GM23248 (cell line): Measurements from ENCODE around the gene GADD45B. TPM values are rescaled to one million over a fixed set of nuclear protein-coding genes. Genes with fewer than 3 reads are reported as not detected.

Source experiments
- DNase-seq: peaks from one replicate; pipeline ENCODE4 v3.0.0-alpha.2; 2015
- H2AFZ ChIP-seq: fragments of 200-600 bp; sonication (generic); 2 replicates; pipeline ENCODE4 v1.6.1; 2016; ENCODE audit warnings: antibody characterized with exemption
- H3F3A ChIP-seq: fragments of 200-600 bp; sonication (generic); 2 replicates; pipeline ENCODE4 v1.6.1; 2016; ENCODE audit warnings: mild to moderate bottlenecking, antibody characterized with exemption, mixed run types; ENCODE audit not compliant: insufficient read depth
- H3K27ac ChIP-seq: fragments of 200-600 bp; sonication (generic); 2 replicates; pipeline ENCODE4 v1.5.1; 2016; ENCODE audit warnings: mild to moderate bottlenecking
- H3K27me3 ChIP-seq: fragments of 200-600 bp; sonication (generic); replicated peaks from 2 replicates; pipeline ENCODE4 v1.6.1; 2016; ENCODE audit warnings: mild to moderate bottlenecking; ENCODE audit not compliant: insufficient read depth
- H3K36me3 ChIP-seq: fragments of 200-600 bp; sonication (generic); 2 replicates; pipeline ENCODE4 v1.6.1; 2016; ENCODE audit warnings: low read depth, mild to moderate bottlenecking
- H3K4me1 ChIP-seq: fragments of 200-600 bp; sonication (generic); 2 replicates; pipeline ENCODE4 v1.6.1; 2016; ENCODE audit warnings: mild to moderate bottlenecking; ENCODE audit not compliant: insufficient read depth
- H3K4me2 ChIP-seq: fragments of 200-600 bp; sonication (generic); one replicate; pipeline ENCODE4 v1.6.1; 2016; ENCODE audit warnings: mild to moderate bottlenecking; ENCODE audit not compliant: unreplicated experiment
- H3K4me3 ChIP-seq: fragments of 200-600 bp; sonication (generic); 2 replicates; pipeline ENCODE4 v1.5.1; 2016; ENCODE audit warnings: mild to moderate bottlenecking
- H3K79me2 ChIP-seq: fragments of 200-600 bp; sonication (generic); 2 replicates; pipeline ENCODE4 v1.6.1; 2016; ENCODE audit warnings: mild to moderate bottlenecking; ENCODE audit not compliant: insufficient read depth
- H3K9ac ChIP-seq: fragments of 200-600 bp; sonication (generic); 2 replicates; pipeline ENCODE4 v1.6.1; 2016; ENCODE audit warnings: mild to moderate bottlenecking
- H3K9me2 ChIP-seq: fragments of 200-600 bp; sonication (generic); 2 replicates; pipeline ENCODE4 v1.6.1; 2016; ENCODE audit warnings: mixed run types, mild to moderate bottlenecking, moderate library complexity; ENCODE audit not compliant: insufficient read depth
- H3K9me3 ChIP-seq: fragments of 200-600 bp; sonication (generic); one replicate; pipeline ENCODE4 v1.6.1; 2017; ENCODE audit warnings: low read depth
- H4K20me1 ChIP-seq: fragments of 200-600 bp; sonication (generic); 2 replicates; pipeline ENCODE4 v1.6.0; 2016; ENCODE audit not compliant: insufficient read depth
- EZH2 ChIP-seq: fragments of 200-600 bp; sonication (generic); IDR thresholded peaks from 2 replicates; pipeline ENCODE4 v1.6.1; 2018; ENCODE audit warnings: antibody characterized with exemption, mild to moderate bottlenecking; ENCODE audit not compliant: insufficient read depth, poor library complexity, severe bottlenecking
- EZH2phosphoT487 ChIP-seq: fragments of 200-600 bp; sonication (generic); IDR thresholded peaks from 2 replicates; pipeline ENCODE4 v1.6.1; 2018; ENCODE audit warnings: antibody characterized with exemption, moderate library complexity, mild to moderate bottlenecking, low read depth; ENCODE audit not compliant: insufficient read depth
- WGBS, 2 experiments: methylation state at CpG; one replicate each; pipeline ENCODE4 v1.1.6; 2015 to 2017; ENCODE audit warnings: low lambda C conversion rate in 2 of 2, low coverage in 1 of 2; ENCODE audit errors: missing lambda C conversion rate in 2 of 2; 5-methylcytosine and 5-hydroxymethylcytosine counted together
- in situ Hi-C: fragments of 300-500 bp; cut with MboI; formaldehyde crosslinking; loops from 2 replicates; pipeline ENCODE4 v1.15.0; 2020
- polyA plus RNA-seq: library from polyadenylated mRNA; unstranded; fragments of >200 nt; fragmentation: Nextera tagmentation; extraction: Ambion mirVana; gene quantifications from 2 replicates; pipeline ENCODE4 v1.2.1, GENCODE V29; 2016
- total RNA-seq: library from RNA; depleted of rRNA; stranded (reverse); fragments of >200 nt; shearing (Covaris generic); gene quantifications from 2 replicates; pipeline ENCODE4 v1.2.3, GENCODE V29; 2014

GADD45B gene
- total and polyA plus RNA-seq, 2 experiments from 2014 or later, result 89.7 to 96.1 TPM

GRCh38 chr19:2482354-2483038 lies 6.6 kb downstream of the GADD45B start:
- H4K20me1 ChIP-seq, result no peaks in the 10 kb centered on the region
- H3K4me1 ChIP-seq, result no peaks in the 10 kb centered on the region
- 84 to 85% methylated on average over 12 of the region's 12 CpGs for WGBS, 2 experiments
- no peak for DNase-seq
- H3K9me3 ChIP-seq, result no peaks in the 10 kb centered on the region
- no peak overlapping the region for H3K27ac ChIP-seq
- no peak overlapping the region for H3K9ac ChIP-seq
- peaks cover 4% of the 10 kb centered on the region for H3K36me3 ChIP-seq
- H3K4me3 ChIP-seq, result no peak overlapping the region
- no peaks in the 10 kb centered on the region for H3K27me3 ChIP-seq
- H3K9me2 ChIP-seq, result no peaks in the 10 kb centered on the region
- in situ Hi-C loops, result loop anchor here (10.0 kb wide), 1 partner anchor 102 kb away; no protein-coding TSS in a partner anchor
- H2AFZ ChIP-seq, result no peak overlapping the region
- TF ChIP-seq EZH2phosphoT487 (no peak), EZH2 (no peak)
- H3K4me2 ChIP-seq, result no peak overlapping the region
- peaks cover 12% of the 10 kb centered on the region for H3K79me2 ChIP-seq
- peaks cover 21% of the 10 kb centered on the region for H3F3A ChIP-seq

- Histone ChIP-seq H3K79me2 (peaks cover 6% of the 10 kb centered on the region), H3K27ac (no peak overlapping the region), H3K4me3 (no peak overlapping the region), H3K27me3 (no peaks in the 10 kb centered on the region), H2AFZ (no peak overlapping the region), H4K20me1 (no peaks in the 10 kb centered on the region), H3K9me3 (no peaks in the 10 kb centered on the region), H3F3A (peaks cover 17% of the 10 kb centered on the region), H3K4me1 (no peaks in the 10 kb centered on the region), H3K36me3 (peaks cover under 1% of the 10 kb centered on the region), H3K4me2 (no peak overlapping the region), H3K9me2 (no peaks in the 10 kb centered on the region), H3K9ac (no peak overlapping the region)
- WGBS, 2 experiments, result 90 to 92% methylated on average over 6 of the region's 6 CpGs
- peak; percentile 60 for DNase-seq
- TF ChIP-seq EZH2 (no peak), EZH2phosphoT487 (no peak)
- in situ Hi-C loops, result loop anchor here (10.0 kb wide), 1 partner anchor 102 kb away; no protein-coding TSS in a partner anchor
These were observed 7.2 kb downstream of the GADD45B start for GRCh38 chr19:2483084-2483483.

- no peak for DNase-seq
- no peak overlapping the region for H3K27ac ChIP-seq
- TF ChIP-seq EZH2phosphoT487 (no peak), EZH2 (no peak)
- no peaks in the 10 kb centered on the region for H3K9me3 ChIP-seq
- H3K36me3 ChIP-seq, result no peaks in the 10 kb centered on the region
- peaks cover under 1% of the 10 kb centered on the region for H3K79me2 ChIP-seq
- no peaks in the 10 kb centered on the region for H3K9me2 ChIP-seq
- H3K4me2 ChIP-seq, result no peak overlapping the region
- WGBS, 2 experiments, result 72 to 73% methylated on average over 4 of the region's 4 CpGs
- peaks cover 12% of the 10 kb centered on the region for H3F3A ChIP-seq
- H3K9ac ChIP-seq, result no peak overlapping the region
- no peaks in the 10 kb centered on the region for H3K4me1 ChIP-seq
- no peak overlapping the region for H2AFZ ChIP-seq
- H3K27me3 ChIP-seq, result no peaks in the 10 kb centered on the region
- H3K4me3 ChIP-seq, result no peak overlapping the region
- in situ Hi-C loops, result loop anchor here (10.0 kb wide), 1 partner anchor 101 kb away; no protein-coding TSS in a partner anchor
- H4K20me1 ChIP-seq, result no peaks in the 10 kb centered on the region
These were observed 7.7 kb downstream of the GADD45B start for GRCh38 chr19:2483484-2484151.

GRCh38 chr19:2484178-2484937 lies 8.4 kb downstream of the GADD45B start:
- Histone ChIP-seq H3K4me3 (no peak overlapping the region), H3K9me3 (no peaks in the 10 kb centered on the region), H3K36me3 (no peaks in the 10 kb centered on the region), H3K4me2 (no peak overlapping the region), H4K20me1 (no peaks in the 10 kb centered on the region), H3K79me2 (no peaks in the 10 kb centered on the region), H3K27ac (no peak overlapping the region), H3K27me3 (no peaks in the 10 kb centered on the region), H3K9me2 (no peaks in the 10 kb centered on the region), H3K4me1 (no peaks in the 10 kb centered on the region), H2AFZ (no peak overlapping the region), H3K9ac (no peak overlapping the region), H3F3A (peaks cover 12% of the 10 kb centered on the region)
- in situ Hi-C loops, result loop anchor here (10.0 kb wide), 1 partner anchor 100 kb away; no protein-coding TSS in a partner anchor
- 77 to 81% methylated on average over 13 of the region's 13 CpGs for WGBS, 2 experiments
- TF ChIP-seq EZH2 (no peak), EZH2phosphoT487 (no peak)
- no peak for DNase-seq
